Panc1 (cell line): ENCODE results near the gene EME1. TPM values are rescaled to one million over a fixed set of nuclear protein-coding genes. Genes with fewer than 3 reads are reported as not detected.

Experiments
- ATAC-seq: fragments of 200-7000 bp; cut with Tn5 transposase; 2 replicates; pipeline ENCODE4 v1.9.1; 2020; ENCODE audit warnings: mild to moderate bottlenecking, moderate library complexity
- BruUV-seq: library from RNA; stranded (reverse); fragments of 400-500 nt; replicated peaks from 2 replicates; lab custom pipeline; 2021; lab: Mats Ljungman, UMichigan
- CTCF ChIA-PET: fragments of 300-600 bp; sonication (Branson Sonifier 250); formaldehyde crosslinking; loops from one replicate; lab custom pipeline; 2022; ENCODE audit warnings: antibody characterized with exemption; lab: Charles Lee
- POLR2A ChIA-PET: fragments of 300-600 bp; sonication (Branson Sonifier 250); formaldehyde crosslinking; loops from one replicate; lab custom pipeline; 2022; ENCODE audit warnings: antibody characterized with exemption; lab: Charles Lee
- DNase-seq: peaks from one replicate; pipeline ENCODE4 v3.0.0-alpha.2; 2010; ENCODE audit warnings: low read depth, low spot score
- H3K27ac ChIP-seq: 2 replicates; pipeline ENCODE4 v1.5.1; 2011; ENCODE audit warnings: mild to moderate bottlenecking, low read length, inconsistent platforms
- H3K27me3 ChIP-seq: fragments of 200-500 bp; sonication (Bioruptor generic); 2 replicates; pipeline ENCODE4 v1.6.0; 2014; ENCODE audit warnings: low read length, inconsistent platforms; ENCODE audit not compliant: control insufficient read depth, insufficient read depth
- H3K36me3 ChIP-seq: fragments of 200-500 bp; sonication (Bioruptor generic); 2 replicates; pipeline ENCODE4 v1.5.1; 2014; ENCODE audit warnings: inconsistent platforms, mild to moderate bottlenecking, low read length, moderate library complexity; ENCODE audit not compliant: control insufficient read depth, insufficient read depth
- H3K4me1 ChIP-seq: 2 replicates; pipeline ENCODE4 v1.5.1; 2011; ENCODE audit warnings: inconsistent platforms, mild to moderate bottlenecking, low read length, moderate library complexity; ENCODE audit not compliant: control insufficient read depth, insufficient read depth
- H3K4me3 ChIP-seq, 2 experiments: 2 replicates each; pipeline ENCODE4 v1.5.1; 2011 to 2012; ENCODE audit warnings: low read depth in 2 of 2, low read length in 2 of 2, mild to moderate bottlenecking in 2 of 2, inconsistent platforms in 1 of 2, moderate library complexity in 1 of 2
- H3K9me3 ChIP-seq: fragments of 200-500 bp; sonication (Bioruptor generic); 2 replicates; pipeline ENCODE4 v1.5.1; 2014; ENCODE audit warnings: low read depth, mild to moderate bottlenecking, inconsistent platforms, low read length, moderate library complexity; ENCODE audit not compliant: control insufficient read depth, insufficient read depth
- POLR2AphosphoS5 ChIP-seq: IDR thresholded peaks from 2 replicates; pipeline ENCODE4 v1.6.1; 2012; ENCODE audit warnings: mild to moderate bottlenecking, low read depth, low read length, moderate library complexity
- REST ChIP-seq, 2 experiments: IDR thresholded peaks; 2 replicates each; pipeline ENCODE4 v1.6.1; 2011 to 2012; ENCODE audit warnings: low read depth in 2 of 2, control low read depth in 1 of 2, low read length in 1 of 2, mild to moderate bottlenecking in 1 of 2, moderate library complexity in 1 of 2; ENCODE audit not compliant: insufficient read depth in 1 of 2
- SIN3A ChIP-seq: IDR thresholded peaks from 2 replicates; pipeline ENCODE4 v1.6.1; 2012; ENCODE audit warnings: low read depth, mild to moderate bottlenecking, low read length, moderate library complexity, borderline replicate concordance; ENCODE audit not compliant: insufficient read depth
- TCF7L2 ChIP-seq: IDR thresholded peaks from 2 replicates; pipeline ENCODE4 v1.6.1; 2011; ENCODE audit warnings: mild to moderate bottlenecking, low read depth, low read length, inconsistent platforms
- in situ Hi-C: cut with HindIII; loops from 2 replicates; pipeline ENCODE4 v1.10.0; 2016; ENCODE audit warnings: low sequenced_read_pairs, low pct_unique_long_range_greater_than_20kb
- intact Hi-C: fragments of 100-400 bp; cut with micrococcal nuclease; formaldehyde crosslinking; loops from one replicate; pipeline ENCODE4 v1.10.0; 2022; ENCODE audit not compliant: unreplicated experiment
- total RNA-seq: library from RNA; stranded (reverse); gene quantifications from one replicate; pipeline ENCODE4 v1.2.1, GENCODE V29; 2021; ENCODE audit not compliant: unreplicated experiment
- TF ChIP-seq, protein P1 (sequence below): fragments of 450-650 bp; IDR thresholded peaks from 2 replicates; pipeline ENCODE4 v1.5.1; 2017; ENCODE audit warnings: mild to moderate bottlenecking

EME1 gene
- total RNA-seq, 1 experiment from 2014 or later = 15.3 TPM

- no peak for ATAC-seq
- intact Hi-C loops = no loop called here
- peaks cover 20% of the 10 kb centered on the region for H3K4me1 ChIP-seq
- BruUV-seq = no TSS peak
- H3K4me3 ChIP-seq = no peak overlapping the region
- in situ Hi-C loops = no loop called here
- ChIA-PET CTCF (no interaction called here), POLR2A (no interaction called here)
- no peak overlapping the region for H3K27ac ChIP-seq
- H3K9me3 ChIP-seq = no peaks in the 10 kb centered on the region
- no peaks in the 10 kb centered on the region for H3K27me3 ChIP-seq
- no peak for DNase-seq
- TF ChIP-seq, protein P1, sequence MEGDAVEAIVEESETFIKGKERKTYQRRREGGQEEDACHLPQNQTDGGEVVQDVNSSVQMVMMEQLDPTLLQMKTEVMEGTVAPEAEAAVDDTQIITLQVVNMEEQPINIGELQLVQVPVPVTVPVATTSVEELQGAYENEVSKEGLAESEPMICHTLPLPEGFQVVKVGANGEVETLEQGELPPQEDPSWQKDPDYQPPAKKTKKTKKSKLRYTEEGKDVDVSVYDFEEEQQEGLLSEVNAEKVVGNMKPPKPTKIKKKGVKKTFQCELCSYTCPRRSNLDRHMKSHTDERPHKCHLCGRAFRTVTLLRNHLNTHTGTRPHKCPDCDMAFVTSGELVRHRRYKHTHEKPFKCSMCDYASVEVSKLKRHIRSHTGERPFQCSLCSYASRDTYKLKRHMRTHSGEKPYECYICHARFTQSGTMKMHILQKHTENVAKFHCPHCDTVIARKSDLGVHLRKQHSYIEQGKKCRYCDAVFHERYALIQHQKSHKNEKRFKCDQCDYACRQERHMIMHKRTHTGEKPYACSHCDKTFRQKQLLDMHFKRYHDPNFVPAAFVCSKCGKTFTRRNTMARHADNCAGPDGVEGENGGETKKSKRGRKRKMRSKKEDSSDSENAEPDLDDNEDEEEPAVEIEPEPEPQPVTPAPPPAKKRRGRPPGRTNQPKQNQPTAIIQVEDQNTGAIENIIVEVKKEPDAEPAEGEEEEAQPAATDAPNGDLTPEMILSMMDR = no peak
- TF ChIP-seq TCF7L2 (no peak), REST (IDR thresholded peaks at IDR 0.05; ENCODE audit: insufficient read depth in 1 of 2, low read depth in 2 of 2, low read length in 1 of 2) (no peak), POLR2AphosphoS5 (no peak), SIN3A (no peak)
- H3K36me3 ChIP-seq = no peaks in the 10 kb centered on the region; the same call in 1 of the 2 replicates
Observed at GRCh38 chr17:50423553-50424159, 50.6 kb downstream of the EME1 start.

DNA sequence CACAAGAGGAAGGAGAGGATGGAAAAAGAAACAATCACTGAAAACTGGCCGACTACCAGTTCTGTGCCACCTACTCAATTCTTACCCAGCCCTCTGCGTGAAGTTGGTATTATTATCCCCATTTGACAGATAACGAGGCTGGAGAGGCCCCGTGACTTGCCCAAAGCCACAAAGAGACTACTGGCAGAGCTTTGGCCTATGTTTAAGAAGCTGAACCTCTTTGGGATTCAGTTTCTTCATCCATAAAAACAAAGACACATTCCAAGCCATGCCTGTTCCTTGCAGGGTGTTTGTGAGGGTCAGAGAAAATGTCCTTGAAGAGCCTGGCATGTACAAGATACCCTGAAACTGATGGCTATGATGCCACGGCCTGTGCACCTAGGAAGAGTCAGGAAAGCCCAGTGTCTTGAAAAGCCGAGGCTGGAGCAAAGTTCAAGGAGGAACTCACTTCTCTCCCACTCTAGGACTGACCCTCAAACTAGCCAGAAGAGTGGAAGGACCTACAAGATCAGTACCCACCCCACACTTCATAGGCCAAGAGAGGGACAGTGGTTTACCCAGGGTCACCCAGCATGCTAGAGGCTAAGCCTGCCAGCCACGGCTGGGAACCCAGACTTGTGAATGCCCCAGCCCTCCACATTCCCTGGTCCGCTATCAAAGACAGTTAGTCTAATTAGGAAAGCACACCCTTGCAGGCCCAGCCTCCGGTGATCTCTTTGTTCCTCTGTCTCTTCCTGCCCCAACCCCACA is 51.4 kb downstream of the EME1 start:
- no peak overlapping the region for H3K4me3 ChIP-seq
- H3K4me1 ChIP-seq = peaks cover 20% of the 10 kb centered on the region
- no peak overlapping the region for H3K27ac ChIP-seq
- BruUV-seq = no TSS peak
- intact Hi-C loops (no loop called here), in situ Hi-C loops (no loop called here)
- ATAC-seq = no peak
- no peak for DNase-seq
- H3K9me3 ChIP-seq = no peaks in the 10 kb centered on the region
- ChIA-PET CTCF (no interaction called here), POLR2A (no interaction called here)
- H3K27me3 ChIP-seq = no peaks in the 10 kb centered on the region
- no peaks in the 10 kb centered on the region; the same call in 1 of the 2 replicates for H3K36me3 ChIP-seq
- no peak for TF ChIP-seq TCF7L2
- no peak for TF ChIP-seq REST (IDR thresholded peaks at IDR 0.05; ENCODE audit: insufficient read depth in 1 of 2, low read depth in 2 of 2, low read length in 1 of 2)
- no peak for TF ChIP-seq POLR2AphosphoS5
- TF ChIP-seq SIN3A = no peak
- TF ChIP-seq, protein P1 = no peak
